ENCODE measurements around the gene CORO7.
A peak's percentile ranks its signal among the peaks of the same experiment; 100 is the strongest.

Gene CORO7

DNA sequence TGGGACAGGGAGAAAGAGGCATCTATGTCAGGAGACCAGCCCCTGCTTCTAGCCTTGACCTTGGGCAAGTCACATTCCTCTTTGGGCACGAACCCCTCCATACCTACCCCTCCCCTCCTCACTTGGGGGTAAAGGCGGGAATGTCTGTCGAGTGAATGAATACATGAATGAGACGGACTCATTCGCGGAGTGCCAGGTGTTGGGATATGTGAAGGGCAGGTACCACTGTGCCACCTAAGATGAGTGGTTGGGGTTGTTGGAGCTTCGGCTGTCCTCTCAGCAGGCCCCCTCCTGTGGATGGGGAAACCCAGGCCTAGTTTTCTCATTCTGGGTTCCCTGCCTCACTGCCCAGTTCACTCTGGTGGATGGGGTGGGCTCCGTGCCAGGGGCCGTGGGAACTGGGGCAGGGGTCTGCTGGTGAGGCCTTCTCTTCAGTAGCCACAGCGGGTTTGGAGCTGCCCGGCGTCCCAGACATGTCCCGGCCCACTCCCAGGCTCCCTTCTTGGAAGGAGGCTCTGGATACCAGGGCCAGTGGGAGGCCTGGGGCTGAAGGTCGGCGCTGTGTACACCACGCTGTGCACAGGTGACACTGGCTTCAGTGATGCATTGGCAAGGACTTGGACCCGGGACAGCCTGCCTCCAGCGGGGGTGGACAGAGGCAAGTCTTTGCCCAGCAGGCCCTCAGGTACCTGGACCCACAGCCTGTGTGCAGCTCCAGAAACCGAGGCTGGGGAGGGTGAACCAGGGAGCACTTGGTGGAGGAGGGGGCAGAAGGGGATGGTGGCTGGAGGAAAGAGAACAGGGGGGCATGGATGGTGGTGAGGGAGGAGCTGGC is 94.9 kb downstream of the CORO7 start:
- TF ChIP-seq, protein P1, sequence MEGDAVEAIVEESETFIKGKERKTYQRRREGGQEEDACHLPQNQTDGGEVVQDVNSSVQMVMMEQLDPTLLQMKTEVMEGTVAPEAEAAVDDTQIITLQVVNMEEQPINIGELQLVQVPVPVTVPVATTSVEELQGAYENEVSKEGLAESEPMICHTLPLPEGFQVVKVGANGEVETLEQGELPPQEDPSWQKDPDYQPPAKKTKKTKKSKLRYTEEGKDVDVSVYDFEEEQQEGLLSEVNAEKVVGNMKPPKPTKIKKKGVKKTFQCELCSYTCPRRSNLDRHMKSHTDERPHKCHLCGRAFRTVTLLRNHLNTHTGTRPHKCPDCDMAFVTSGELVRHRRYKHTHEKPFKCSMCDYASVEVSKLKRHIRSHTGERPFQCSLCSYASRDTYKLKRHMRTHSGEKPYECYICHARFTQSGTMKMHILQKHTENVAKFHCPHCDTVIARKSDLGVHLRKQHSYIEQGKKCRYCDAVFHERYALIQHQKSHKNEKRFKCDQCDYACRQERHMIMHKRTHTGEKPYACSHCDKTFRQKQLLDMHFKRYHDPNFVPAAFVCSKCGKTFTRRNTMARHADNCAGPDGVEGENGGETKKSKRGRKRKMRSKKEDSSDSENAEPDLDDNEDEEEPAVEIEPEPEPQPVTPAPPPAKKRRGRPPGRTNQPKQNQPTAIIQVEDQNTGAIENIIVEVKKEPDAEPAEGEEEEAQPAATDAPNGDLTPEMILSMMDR (IDR thresholded peaks at IDR 0.05; ENCODE audit: low read length, missing control alignments) = no peak
- no peak overlapping the region for H3K4me3 ChIP-seq (replicated peaks; ENCODE audit: low read depth, low read length)
- DNase-seq (ENCODE audit: low read depth) = no peak

DNA sequence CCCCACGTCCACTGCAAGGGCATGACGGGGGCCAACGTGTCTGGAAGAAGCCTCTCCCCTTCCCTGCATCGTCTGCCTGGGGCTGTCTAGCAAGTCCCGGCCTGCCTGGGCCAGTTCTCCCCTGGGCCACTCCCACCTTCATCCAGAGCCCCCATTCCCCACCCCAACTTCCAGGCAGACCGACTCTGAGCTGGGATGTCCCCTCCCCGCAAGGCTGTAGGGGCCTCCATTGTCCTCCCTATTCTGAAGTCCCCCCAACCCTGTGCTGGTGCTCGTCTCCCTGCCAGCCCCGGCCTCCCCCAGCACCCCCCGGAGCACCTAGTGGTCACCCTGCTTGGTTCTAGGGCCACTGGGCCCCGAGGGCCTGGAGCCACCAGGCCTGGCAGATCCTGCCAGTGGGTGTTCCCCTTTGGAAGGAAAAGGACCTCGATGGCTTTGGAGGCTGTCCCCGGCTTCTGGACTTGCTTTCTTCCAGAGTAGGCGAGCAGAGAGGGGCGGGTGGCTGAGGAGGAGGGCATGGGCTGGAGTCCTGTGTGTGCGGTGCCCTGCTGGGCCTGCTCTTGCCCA is 95.7 kb downstream of the CORO7 start:
- TF ChIP-seq, protein P1 (IDR thresholded peaks at IDR 0.05; ENCODE audit: low read length, missing control alignments) = no peak
- no peak overlapping the region for H3K4me3 ChIP-seq (replicated peaks; ENCODE audit: low read depth, low read length)
- no peak for DNase-seq (ENCODE audit: low read depth)

GRCh38 chr16:4319454-4320421 is 96.7 kb downstream of the CORO7 start:
- DNase-seq (ENCODE audit: low read depth) = no peak
- TF ChIP-seq, protein P1 (IDR thresholded peaks at IDR 0.05; ENCODE audit: low read length, missing control alignments) = no peak
- no peak overlapping the region for H3K4me3 ChIP-seq (replicated peaks; ENCODE audit: low read depth, low read length)

DNA sequence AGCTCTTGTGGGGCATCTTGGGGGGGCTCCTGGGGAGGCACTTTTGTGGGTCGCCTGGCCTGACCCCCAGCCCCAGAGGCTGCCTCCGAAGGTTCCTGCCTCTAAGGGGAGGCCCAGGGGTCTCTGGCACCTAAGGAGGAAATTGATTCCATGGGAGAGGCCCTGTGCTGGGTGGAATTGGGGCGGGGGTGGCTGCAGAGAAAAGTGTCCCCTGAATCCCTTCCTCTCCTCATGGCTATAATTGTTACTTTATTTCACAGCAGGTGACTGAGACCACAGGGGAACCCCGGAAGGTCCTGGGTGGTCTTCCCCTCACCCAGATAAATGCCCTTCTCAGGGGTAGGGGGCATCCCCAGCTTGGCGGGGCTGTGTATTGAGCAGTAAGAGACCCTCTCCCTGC is 97.4 kb downstream of the CORO7 start:
- DNase-seq (ENCODE audit: low read depth) = no peak
- TF ChIP-seq, protein P1 (IDR thresholded peaks at IDR 0.05; ENCODE audit: low read length, missing control alignments) = no peak
- H3K4me3 ChIP-seq (replicated peaks; ENCODE audit: low read depth, low read length) = no peak overlapping the region

DNA sequence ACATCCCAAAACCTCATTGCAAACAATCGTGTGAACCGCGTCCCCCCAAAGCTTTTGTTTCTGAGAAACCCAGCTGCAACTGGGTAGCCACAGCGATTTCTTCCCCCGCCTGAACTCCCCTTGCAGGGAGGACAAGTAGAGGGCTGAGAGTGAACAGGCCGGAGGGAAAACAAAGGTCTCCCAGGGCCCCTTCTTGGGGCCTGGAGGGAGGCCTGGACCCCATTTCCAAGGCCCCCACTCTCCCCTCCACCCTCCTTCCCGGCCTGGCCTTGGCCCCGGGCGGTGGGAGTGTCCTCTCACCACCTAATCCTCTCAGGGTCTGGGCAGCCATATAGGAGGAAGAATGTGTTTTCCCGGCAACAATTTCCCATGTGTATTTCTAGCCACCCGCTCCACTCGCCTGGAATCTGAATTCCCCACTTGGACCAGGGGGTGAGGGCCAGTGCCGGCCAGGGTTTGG is 97.9 kb downstream of the CORO7 start:
- no peak overlapping the region for H3K4me3 ChIP-seq (replicated peaks; ENCODE audit: low read depth, low read length)
- DNase-seq (ENCODE audit: low read depth) = no peak
- TF ChIP-seq, protein P1 (IDR thresholded peaks at IDR 0.05; ENCODE audit: low read length, missing control alignments) = no peak

DNA sequence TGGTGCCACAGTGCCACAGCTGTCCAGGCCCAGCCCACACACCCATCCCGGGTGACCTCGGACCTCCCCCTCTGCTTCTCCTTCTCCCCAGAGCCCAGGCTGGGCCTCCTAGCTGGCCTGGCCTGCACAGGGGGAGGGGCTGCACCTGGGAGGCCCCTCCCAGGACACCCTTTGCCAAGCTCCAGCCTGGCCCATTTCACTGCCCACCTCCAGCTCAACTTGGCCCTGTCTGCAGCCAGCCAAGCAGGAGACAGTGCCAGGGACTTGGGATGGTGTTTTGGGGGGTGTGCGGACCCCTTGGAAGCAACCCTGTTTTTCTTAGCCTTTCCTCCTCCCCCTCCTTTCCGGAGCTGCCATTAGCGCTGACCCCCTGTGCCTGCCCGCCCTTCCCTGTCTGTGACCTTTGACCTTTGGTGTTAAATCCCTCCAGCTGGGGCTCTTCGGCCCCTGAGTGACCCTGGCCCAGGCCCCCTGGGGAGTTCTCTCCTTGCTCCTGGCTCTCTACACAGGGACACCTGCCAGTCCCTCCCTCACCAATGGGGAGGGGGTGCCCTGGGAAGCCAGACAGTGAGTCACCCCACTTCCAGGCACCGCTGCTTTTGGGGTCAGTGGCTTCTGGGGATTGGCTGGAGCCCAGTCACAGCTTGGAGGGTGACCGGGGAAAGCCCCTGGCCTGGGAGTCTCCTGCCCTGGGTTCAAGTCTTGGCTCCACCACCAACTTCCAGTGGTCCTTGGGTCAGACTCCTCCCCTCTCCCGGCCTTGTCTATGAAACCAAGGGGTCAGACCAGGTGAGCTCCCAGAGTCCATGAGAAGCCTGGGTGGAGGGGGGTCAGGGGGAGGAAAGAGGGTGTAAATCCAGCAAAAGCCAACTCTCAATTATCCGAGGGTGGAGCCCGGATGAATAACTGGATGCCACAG is 98.6 kb downstream of the CORO7 start:
- peak overlapping the region; percentile 72 for H3K4me3 ChIP-seq (replicated peaks; ENCODE audit: low read depth, low read length)
- TF ChIP-seq, protein P1 (IDR thresholded peaks at IDR 0.05; ENCODE audit: low read length, missing control alignments) = no peak
- no peak for DNase-seq (ENCODE audit: low read depth)
